HEK293T (cell line): Measurements from ENCODE around the gene C9orf40.

Experiments
- CTCF ChIA-PET: fragments of 350-600 bp; formaldehyde crosslinking; extraction: SDS; loops from one replicate; lab custom pipeline; 2021; ENCODE audit warnings: antibody characterized with exemption, inconsistent platforms; lab: Yijun Ruan, JAX
- POLR2A ChIA-PET: fragments of 350-600 bp; formaldehyde crosslinking; extraction: SDS; loops from one replicate; lab custom pipeline; 2020; ENCODE audit warnings: antibody characterized with exemption, inconsistent platforms; lab: Yijun Ruan, JAX
- DNase-seq: peaks from one replicate; pipeline ENCODE4 v3.0.0; 2012; ENCODE audit warnings: mixed read lengths; ENCODE audit errors: extremely low spot score
- ARNT ChIP-seq: fragments of 450-650 bp; IDR thresholded peaks from 2 replicates; pipeline ENCODE4 v1.6.1; 2017; ENCODE audit warnings: mild to moderate bottlenecking
- BHLHE40 ChIP-seq: fragments of 450-650 bp; IDR thresholded peaks from 2 replicates; pipeline ENCODE4 v1.6.1; 2016; ENCODE audit warnings: mild to moderate bottlenecking, moderate library complexity, borderline replicate concordance
- CTBP1 ChIP-seq: fragments of 450-650 bp; IDR thresholded peaks from 2 replicates; pipeline ENCODE4 v1.6.1; 2016; ENCODE audit warnings: borderline replicate concordance
- ELF4 ChIP-seq: fragments of 450-650 bp; IDR thresholded peaks from 2 replicates; pipeline ENCODE4 v1.6.1; 2017; ENCODE audit warnings: antibody characterized with exemption
- FOXA1 ChIP-seq: fragments of 450-650 bp; IDR thresholded peaks from 2 replicates; pipeline ENCODE4 v1.6.1; 2016; ENCODE audit warnings: mild to moderate bottlenecking
- FOXK2 ChIP-seq: fragments of 450-650 bp; IDR thresholded peaks from 2 replicates; pipeline ENCODE4 v1.6.1; 2016; ENCODE audit warnings: mild to moderate bottlenecking
- FOXM1 ChIP-seq: fragments of 450-650 bp; IDR thresholded peaks from 2 replicates; pipeline ENCODE4 v1.6.1; 2017; ENCODE audit warnings: mild to moderate bottlenecking, borderline replicate concordance
- HDGF ChIP-seq: fragments of 450-650 bp; IDR thresholded peaks from 2 replicates; pipeline ENCODE4 v1.6.1; 2017; ENCODE audit warnings: antibody characterized with exemption, borderline replicate concordance
- L3MBTL2 ChIP-seq: fragments of 450-650 bp; conservative IDR thresholded peaks from 2 replicates; pipeline ENCODE4 v1.6.1; 2016; ENCODE audit warnings: mild to moderate bottlenecking
- LEF1 ChIP-seq: fragments of 450-650 bp; IDR thresholded peaks from 2 replicates; pipeline ENCODE4 v1.6.1; 2017; ENCODE audit warnings: mild to moderate bottlenecking, borderline replicate concordance
- NFRKB ChIP-seq: fragments of 450-650 bp; IDR thresholded peaks from 2 replicates; pipeline ENCODE4 v1.6.1; 2016; ENCODE audit warnings: mild to moderate bottlenecking, moderate library complexity
- PKNOX1 ChIP-seq: fragments of 450-650 bp; IDR thresholded peaks from 2 replicates; pipeline ENCODE4 v1.6.1; 2016
- SP1 ChIP-seq: fragments of 450-650 bp; IDR thresholded peaks from 2 replicates; pipeline ENCODE4 v1.6.1; 2017
- SUZ12 ChIP-seq: fragments of 450-650 bp; IDR thresholded peaks from 2 replicates; pipeline ENCODE4 v1.6.1; 2016; ENCODE audit warnings: mild to moderate bottlenecking
- TARDBP ChIP-seq: fragments of 450-650 bp; IDR thresholded peaks from 2 replicates; pipeline ENCODE4 v1.6.1; 2016
- ZNF384 ChIP-seq: fragments of 450-650 bp; IDR thresholded peaks from 2 replicates; pipeline ENCODE4 v1.6.1; 2016

C9orf40 gene

GRCh38 chr9:74960561-74960960 lies 7.8 kb upstream of the C9orf40 start:
- no peak for DNase-seq
- CTCF ChIA-PET: no interaction called here
- POLR2A ChIA-PET: no interaction called here
- TF ChIP-seq L3MBTL2 (no peak), TARDBP (no peak), LEF1 (no peak), NFRKB (no peak), ARNT (no peak), SP1 (no peak), CTBP1 (no peak)

GRCh38 chr9:74958587-74958986 lies 5.9 kb upstream of the C9orf40 start:
- ChIA-PET POLR2A (no interaction called here), CTCF (no interaction called here)
- no peak for DNase-seq
- TF ChIP-seq FOXA1: no peak
- no peak for TF ChIP-seq ARNT
- no peak for TF ChIP-seq FOXM1
- no peak for TF ChIP-seq FOXK2
- TF ChIP-seq SUZ12: no peak
- no peak for TF ChIP-seq ELF4
- TF ChIP-seq HDGF: no peak
- no peak for TF ChIP-seq SP1
- TF ChIP-seq ZNF384: no peak
- no peak for TF ChIP-seq TARDBP
- TF ChIP-seq NFRKB: no peak
- TF ChIP-seq PKNOX1: no peak
- TF ChIP-seq CTBP1: no peak
- TF ChIP-seq LEF1: no peak
- TF ChIP-seq L3MBTL2: no peak
- no peak for TF ChIP-seq BHLHE40

- ChIA-PET POLR2A (interaction anchor here (1.3 to 1.7 kb wide), 3 partner anchors 26 to 133 kb away, joined by 4 to 7 read pairs (median 5); partner anchors contain the start of gene TRPM6), CTCF (interaction anchor here (0.6 kb wide), 1 partner anchor 60 kb away, joined by 9 read pairs; no protein-coding TSS in a partner anchor)
- no peak for DNase-seq
- TF ChIP-seq ZNF384: peak; percentile 72
- TF ChIP-seq TARDBP: no peak
These were observed 581 bp upstream of the C9orf40 start for GRCh38 chr9:74953235-74953751.

- CTCF ChIA-PET: interaction anchor here (0.6 to 1.2 kb wide), 4 partner anchors 11 to 222 kb away, joined by 3 to 6 read pairs (median 4); partner anchors contain the start of gene TRPM6
- peak; percentile 21 for DNase-seq
- TF ChIP-seq NFRKB: no peak
- TF ChIP-seq PKNOX1: no peak
- POLR2A ChIA-PET: interaction anchor here (0.6 to 1.7 kb wide), 7 partner anchors 8 to 134 kb away, joined by 3 to 7 read pairs (median 4); partner anchors contain the start of genes CARNMT1 and TRPM6
These were observed 974 bp downstream of the C9orf40 start for GRCh38 chr9:74951725-74952151.

GRCh38 chr9:74951107-74951720 lies 1.5 kb downstream of the C9orf40 start:
- ChIA-PET CTCF (no interaction called here), POLR2A (interaction anchor here (0.7 to 1.7 kb wide), 2 partner anchors 11 to 64 kb away, joined by 3 to 7 read pairs; partner anchors contain the start of gene TRPM6)
- TF ChIP-seq L3MBTL2 (no peak), FOXK2 (no peak), FOXA1 (no peak), ARNT (no peak), ZNF384 (no peak), NFRKB (no peak), ELF4 (no peak), LEF1 (no peak), HDGF (no peak), CTBP1 (no peak), FOXM1 (no peak), TARDBP (no peak), PKNOX1 (no peak), SUZ12 (no peak), BHLHE40 (no peak), SP1 (no peak)
- no peak for DNase-seq

GRCh38 chr9:74949859-74950855 lies 2.6 kb downstream of the C9orf40 start:
- CTCF ChIA-PET: interaction anchor here (0.6 kb wide), 3 partner anchors 10 to 203 kb away, joined by 3 to 4 read pairs (median 3); no protein-coding TSS in a partner anchor
- TF ChIP-seq HDGF (no peak), SP1 (no peak), TARDBP (no peak), LEF1 (no peak), CTBP1 (no peak), NFRKB (no peak)
- no peak for DNase-seq
- POLR2A ChIA-PET: interaction anchor here (0.7 to 1.3 kb wide), 2 partner anchors 10 to 136 kb away, joined by 3 read pairs; no protein-coding TSS in a partner anchor
